Bone marrow (tissue), 2 donors: ENCODE data around the gene GANAB.
A peak's percentile ranks its signal among the peaks of the same experiment; 100 is the strongest.
"Not testable (repeated sequence)": the region's sequence is repeated elsewhere in the genome, so short reads cannot be mapped to it uniquely, and the experiment has no call there.

Experiments used
- DNase-seq, 2 donors: peaks; one replicate each; lab custom pipeline; 2025; lab: John Stamatoyannopoulos, UW

GANAB gene

DNA sequence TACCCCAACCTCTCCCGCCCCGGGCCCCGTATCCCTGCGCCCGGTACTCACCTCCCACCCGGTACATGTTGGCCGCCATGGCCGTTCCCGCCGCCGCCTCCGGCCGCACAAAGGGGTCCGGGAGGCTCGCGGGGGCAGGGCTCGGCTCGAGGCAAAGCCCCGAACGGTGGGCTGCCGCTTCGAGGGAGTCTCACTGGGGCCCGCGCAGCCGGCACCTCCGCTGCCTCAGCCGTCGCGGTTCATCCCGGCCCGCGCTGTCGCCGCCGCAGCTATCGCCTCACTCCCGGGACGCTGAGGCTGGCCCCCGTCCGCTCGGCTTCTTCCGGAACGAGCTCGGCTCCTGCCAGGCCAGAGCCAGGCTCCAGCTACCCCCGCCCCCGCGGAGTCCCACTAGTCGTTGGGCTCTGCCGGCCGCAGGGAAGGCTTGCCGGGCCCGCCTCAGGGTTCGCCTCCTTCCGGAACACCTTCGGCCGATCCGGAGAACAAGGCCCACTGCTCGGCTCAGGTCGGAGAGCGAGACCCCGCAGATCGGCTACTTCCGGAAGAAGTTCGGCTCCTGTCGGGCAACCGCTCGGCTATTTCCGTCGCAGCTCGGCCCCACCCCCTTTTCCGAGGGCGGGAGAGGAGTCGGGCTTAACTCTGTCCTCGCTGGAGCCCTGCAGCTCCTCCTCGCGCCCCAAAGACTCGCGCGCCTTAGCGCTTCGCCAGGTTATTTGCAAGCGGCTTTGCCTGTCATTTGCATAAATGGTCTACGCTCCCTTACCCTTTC, 44.9 kb downstream of the GANAB start, which contains the start of gene MTA2:
Gene MTA2 (minus strand): TSS at position 494 of the 769 bp plus-strand sequence. CDS start 415 bp downstream, at position 79.
- peak; percentile 93 to 96 for DNase-seq

DNA sequence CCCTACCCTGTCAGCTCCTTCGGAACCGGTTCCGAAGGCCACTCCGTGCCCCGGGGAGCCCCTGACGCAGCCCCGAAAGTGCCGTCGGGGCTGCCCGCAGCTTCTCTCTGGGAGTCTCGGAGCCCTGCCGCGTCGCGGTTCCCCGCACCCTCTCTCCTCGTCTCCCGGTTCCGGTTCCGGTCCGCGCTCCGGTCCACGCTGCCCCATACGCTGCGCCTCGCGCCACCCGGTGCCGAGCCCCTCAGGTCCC, 45.4 kb downstream of the GANAB start:
- peak in 1 of 2 donors; percentile 42 for DNase-seq

DNA sequence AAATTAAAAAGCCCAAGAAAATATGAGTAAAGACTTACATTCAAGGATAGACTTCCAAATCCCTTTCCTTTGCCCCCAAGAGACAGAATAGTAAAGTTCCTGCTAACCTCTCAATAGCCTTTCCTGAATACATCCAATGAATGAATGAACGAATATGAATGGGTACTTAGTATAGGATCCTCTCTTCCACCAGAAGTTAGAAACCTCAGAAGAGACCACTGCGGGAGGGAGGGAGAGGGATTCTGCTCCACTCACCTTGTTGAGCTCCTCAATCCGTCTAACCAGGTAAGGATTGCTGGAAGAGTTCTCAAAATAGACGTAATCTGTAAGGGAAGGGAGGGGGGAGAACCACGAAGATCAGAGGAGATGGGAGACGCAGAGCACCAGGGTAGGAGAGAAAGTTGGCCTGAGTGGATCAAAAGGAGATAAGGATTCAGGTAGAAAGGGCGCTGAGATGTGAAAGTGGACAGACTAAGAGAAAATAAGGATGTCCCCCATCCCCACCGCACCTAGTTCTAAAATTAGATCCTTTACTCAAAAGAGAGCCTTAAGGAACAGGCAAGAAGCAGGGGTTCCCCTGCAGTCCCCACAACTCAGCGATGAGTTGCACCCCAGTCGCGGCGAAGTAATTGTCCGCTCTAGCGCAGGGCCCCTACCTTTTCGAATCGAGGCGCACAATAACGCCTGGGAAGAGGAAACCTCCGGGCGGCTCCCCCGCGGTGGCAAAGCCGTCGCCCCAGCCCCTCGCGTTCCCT, 45.9 kb downstream of the GANAB start:
- DNase-seq, result no peak

DNA sequence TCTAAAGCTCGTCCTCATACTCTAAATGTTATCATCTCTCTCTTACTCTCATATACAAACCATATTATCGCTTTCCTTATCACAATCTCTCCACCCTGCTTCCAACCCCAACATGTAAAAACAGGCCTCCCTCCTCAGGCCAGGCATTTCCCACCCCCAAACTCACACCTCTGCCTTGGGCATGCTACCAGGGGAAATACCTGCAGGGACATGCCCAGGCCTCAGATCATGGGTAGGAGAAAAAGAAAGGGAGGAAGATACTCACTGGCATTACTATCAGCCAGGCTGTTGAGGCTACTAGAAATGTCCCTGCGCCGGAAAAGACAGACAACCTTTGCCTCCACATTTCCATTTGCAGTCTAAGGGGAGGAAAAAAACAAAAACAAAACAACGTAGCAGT, 46.5 kb downstream of the GANAB start:
- DNase-seq, result no peak

DNA sequence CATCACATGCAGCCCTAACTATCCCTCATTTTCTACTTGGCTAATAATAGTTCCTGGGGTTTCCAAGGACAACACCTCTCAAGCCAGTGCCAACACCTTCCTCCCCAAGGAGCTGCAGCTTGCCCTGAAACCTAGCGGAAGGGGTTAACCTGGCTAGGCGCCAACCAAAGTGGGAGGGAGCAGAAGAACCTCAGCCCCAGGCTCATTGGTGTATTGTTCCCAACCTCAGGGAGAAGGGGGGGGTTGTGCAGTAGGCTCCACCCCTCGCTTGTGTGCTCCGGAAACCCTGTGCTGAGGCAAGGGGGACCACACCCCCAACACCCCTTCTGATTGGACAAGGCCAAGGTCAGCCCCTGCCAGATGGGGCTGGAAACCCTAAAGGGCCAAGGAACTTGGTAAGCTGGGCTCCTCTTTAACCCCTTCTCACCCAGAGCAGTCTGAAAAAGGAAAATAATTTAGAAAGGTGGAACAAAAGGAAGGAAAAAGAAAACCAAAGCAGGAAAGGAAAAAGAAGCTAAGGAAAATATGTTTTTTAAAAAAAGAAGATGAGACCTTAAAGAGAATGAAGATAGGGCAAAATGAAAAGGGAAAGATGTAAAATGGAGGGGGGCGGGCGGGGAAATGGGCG, 47.2 kb downstream of the GANAB start:
- peak; percentile 60 to 96 for DNase-seq

DNA sequence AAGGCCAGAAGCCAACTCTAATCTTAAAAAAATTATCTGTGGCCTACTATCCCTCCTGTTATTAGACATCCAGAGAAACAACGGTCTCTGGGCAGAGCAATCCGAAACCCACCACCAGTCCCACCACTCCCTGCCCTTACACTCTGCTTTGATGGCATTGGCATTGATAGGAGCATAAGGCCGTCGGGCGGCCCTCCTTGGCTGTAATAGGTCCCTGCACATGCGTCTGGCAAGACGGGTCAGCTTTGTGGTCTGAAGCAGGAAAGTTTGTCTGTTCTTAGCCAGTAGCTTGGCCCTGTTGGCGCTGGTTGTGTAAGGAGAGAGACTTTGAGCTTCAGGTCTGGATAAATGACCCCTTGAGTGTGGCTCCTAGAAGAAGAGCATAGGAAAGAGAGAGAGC, 51.3 kb downstream of the GANAB start:
- DNase-seq, result no peak

DNA sequence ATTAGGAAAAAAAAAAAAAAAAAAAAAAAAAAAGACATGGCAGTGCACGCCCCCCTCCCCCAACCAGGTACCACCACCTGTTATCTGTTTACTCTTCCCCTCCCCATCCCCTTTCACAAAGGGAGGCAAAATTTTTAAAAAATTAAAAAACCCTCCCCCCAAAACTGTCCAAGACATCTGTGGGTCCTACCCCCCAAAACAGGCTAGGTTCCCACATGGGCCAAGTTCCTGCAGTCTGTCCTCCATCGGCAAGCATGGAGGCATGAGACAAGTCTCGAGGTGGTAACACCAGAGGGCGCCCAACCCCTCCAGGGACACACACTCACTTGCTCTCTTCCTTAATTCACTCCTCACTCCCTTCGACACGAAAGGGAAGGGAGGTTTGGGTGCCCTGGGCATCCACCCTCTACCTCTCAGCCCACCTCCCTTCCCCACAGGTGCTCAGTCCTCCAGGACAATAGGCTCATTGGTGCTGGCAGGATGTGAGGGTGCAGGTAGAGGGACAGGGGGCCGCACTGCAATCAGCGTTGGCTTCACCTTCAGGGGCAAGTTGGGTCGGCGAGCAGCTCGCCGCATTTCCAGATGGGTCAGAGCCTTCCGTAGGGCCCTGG, 52.9 kb downstream of the GANAB start:
- peak; percentile 45 to 57 for DNase-seq

DNA sequence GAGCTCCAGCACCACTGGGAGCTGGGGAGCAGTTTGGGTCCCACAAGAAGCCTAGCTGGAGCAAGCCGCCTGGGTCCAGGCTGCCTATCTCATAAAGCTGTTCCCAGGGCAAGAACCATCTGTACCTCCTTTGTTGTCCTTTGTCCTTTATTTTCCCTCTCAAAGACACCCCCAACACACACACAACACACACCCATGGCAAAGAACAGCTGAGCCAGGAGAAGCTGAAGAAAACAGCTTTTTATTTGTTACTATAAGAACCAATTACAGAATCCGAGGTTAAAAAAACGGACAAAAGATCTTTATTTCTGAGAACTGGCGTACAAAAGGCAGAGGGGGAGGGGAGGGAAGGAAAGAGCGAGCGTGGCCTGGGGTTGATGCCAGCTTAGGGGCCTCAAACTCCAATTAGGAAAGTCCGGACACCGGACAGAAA, 53.4 kb downstream of the GANAB start:
- DNase-seq, result no peak

DNA sequence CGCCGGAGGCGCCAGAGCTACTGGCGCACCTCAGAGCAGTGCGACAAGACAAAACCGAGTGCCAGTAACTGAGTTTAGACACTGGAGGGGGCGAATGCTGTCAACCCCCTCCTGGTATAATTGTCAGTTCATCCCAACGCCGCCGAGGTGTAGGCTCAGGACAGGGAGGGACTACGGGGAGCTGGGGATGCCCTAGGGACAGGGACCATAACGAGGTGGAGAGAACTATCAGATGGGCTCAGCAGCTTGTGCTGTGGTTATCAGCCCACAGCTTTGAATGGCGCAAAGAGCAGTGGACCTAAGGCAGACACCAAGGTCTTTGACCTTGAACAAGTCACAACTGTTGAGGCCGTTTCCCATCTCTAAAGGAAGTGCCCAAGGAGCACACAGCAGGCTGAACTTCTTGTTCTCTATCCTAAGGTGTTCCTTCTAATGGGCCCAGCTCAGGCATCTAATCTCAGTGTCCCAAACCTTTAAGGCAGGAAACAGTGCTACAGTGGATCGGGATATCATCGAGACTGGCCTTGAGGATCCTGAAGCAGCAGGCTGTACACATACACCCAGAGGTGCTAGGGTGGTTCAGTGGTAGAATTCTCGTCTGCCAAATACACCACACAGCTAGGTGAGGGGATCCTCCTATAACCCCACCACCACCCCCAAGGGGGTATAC, 54.1 kb downstream of the GANAB start:
- no peak for DNase-seq

DNA sequence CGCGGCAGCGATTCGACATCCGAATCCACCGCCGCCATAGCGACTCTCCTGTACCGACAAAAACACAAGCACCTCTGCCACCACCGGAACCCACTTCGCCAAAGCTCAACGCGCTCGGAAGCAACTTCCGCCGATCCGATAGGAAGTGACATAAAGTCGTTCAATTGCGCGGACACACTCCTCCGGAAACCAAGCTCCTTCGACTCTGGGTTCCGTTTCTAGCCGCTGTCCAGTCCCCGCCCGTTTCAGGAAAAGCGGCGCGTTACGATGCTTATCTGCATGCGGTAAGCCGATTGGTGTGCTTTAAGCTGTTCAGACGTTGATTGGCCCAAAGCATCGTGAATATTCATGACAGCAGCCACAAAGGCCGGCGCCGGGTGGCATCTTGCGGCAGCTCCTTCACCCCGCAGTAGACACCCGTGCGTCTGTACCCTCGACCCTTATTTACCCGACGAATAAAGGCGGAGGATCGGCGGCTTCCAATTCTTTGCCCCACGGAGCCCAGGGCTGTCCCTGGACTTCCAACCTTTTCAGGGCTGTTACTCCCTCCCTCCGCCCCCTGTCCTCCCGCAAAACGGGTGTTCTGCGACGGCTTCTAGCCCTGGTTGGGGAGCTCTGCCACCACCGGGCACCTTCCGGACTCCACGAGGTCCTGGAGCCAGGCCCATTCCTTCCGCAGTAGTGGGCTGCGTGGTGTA, 54.8 kb downstream of the GANAB start, which contains the start of gene TUT1:
Gene TUT1 (minus strand): TSS at position 76 of the 698 bp plus-strand sequence. CDS start 38 bp downstream, at position 38.
- DNase-seq, result peak; percentile 80 to 100

DNA sequence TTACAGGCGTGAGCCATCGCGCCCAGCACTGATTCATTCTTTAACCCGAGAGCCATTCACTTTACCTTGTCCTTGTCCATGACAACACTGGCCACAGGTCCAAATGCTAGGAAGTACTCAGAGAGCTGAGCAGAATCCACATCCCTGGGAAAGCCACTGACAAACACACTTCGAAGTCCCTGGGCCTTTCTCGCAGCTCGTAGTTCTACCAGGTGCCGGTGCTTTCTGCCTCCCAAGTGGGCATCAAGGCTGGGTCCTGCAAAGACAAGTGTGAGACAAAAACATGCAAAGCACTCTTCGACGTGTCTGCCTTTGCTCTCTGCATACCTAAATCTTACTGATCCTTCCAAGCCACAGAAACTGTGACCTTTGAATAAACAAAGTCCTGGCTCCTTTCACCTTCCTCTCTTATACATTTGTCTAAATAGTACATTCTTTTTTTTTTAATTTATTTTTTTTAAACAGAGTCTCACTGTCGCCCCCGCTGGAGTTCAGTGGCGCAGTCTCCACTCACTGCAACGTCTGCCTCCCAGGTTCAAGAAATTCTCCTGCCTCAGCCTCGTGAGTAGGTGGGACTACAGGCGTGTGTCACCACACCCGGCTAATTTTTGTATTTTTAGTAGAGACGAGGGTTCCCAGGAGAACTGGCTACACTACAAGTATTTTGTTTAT, 57.3 kb downstream of the GANAB start:
- DNase-seq, result peak in 1 of 2 donors; percentile 38

DNA sequence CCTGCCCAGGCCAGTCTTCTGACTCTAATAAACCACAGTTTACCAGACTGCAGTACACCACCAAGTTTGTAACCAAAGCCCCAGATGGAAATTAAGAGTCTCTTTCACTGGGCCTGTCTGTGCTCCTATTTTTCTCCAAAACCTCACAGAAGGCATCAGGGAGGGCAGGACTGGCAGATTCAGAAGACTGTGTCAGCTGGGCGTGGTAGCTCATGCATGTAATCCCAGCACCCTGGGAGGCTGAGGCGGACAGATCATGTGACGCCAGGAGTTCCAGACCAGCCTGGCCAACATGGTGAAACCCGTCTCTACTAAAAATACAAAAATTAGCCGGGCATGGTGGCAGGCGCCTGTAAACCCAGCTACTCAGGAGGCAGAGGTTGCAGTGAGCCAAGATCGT, 61.1 kb downstream of the GANAB start:
- not testable (repeated sequence) for DNase-seq

DNA sequence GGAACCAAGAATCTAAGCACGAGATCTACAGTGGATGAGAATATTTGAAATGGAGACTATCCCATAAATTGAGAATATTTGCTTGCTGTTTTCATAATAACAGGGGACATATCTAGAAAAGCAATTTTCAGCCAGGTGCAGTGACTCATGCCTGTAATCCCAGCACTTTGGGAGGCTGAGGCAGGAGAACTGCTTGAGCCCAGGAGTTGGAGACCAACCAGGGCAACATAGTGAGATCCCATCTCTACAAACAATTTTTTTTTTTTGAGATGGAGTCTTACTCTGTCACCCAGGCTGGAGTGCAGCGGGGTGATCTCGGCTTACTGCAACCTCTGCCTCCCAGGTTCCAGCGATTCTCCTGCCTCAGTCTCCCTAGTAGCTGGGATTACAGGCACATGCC, 64.7 kb downstream of the GANAB start:
- DNase-seq, result not testable (repeated sequence)

DNA sequence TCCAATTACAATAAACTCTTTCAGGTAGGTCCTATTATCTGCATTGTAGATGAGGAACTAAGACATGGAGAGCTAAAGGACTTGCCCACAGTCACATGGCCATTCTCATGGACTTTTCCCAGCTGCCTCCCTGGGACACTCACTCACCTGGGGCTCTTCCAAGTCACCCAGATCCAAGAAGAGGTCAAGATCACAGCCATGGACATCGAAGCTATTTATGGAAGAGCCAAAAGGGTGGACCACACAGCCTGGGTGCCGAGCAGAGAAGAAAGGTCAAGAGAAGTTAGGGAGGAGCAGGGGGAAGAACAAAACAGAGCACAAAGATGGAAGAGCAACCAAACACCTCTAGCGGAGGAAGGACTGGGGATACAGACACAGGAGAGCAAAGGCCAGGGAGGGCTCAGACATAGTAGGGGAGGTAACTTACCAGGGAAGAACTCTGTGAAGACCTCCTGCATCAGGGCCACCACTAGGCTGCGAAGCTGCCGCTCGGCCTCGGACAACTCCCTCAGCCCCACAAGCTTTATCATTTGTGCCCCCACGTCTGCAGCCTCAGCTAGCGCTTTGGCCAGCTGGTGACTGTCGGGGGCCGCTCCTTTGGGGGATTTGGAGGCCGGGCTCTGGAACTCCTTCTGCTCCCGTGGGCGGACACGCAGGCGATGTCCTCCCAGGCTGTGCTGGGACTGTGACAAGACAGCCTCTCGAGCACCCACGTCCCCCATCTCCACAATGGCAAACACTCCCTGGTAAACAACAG, 65.3 kb downstream of the GANAB start:
- DNase-seq, result no peak

DNA sequence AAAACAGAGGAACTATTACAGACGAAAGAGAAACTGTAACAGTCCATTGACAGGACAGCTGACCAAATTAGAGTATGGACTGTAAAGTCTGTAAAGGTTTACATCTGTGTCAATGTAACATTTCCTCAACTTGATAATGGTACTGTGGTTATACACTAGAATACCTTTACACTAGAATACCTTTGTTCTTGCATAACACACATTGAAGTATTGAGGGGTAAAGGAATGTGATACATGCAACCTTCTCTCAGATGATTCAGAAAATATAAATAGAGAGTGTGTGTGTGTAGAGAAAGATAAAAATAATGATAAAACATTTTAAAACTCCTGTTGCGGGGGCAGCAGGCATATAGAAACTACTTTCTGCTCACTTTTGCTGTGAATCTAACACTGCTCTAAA, 67.2 kb downstream of the GANAB start:
- DNase-seq, result no peak

DNA sequence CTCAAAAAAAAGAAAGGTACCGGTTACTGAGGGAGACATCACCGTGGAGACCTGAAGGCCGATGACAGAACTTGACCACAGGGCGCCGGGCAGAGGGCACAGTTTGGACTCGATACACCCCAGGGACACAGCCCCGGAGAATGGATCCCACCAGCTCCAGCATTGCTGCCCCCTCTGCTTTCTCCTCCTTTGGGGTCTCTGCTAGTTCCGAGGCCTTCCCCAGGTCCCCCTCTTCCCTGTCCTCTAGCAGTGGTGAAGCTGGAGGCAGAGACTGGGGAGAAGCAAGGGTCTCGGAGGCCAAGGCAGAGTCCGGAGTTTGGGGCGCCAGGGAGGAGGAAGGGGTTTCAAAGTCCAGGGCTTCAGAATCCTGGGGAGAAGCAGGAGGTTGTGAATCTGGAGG, 67.9 kb downstream of the GANAB start:
- DNase-seq, result no peak

DNA sequence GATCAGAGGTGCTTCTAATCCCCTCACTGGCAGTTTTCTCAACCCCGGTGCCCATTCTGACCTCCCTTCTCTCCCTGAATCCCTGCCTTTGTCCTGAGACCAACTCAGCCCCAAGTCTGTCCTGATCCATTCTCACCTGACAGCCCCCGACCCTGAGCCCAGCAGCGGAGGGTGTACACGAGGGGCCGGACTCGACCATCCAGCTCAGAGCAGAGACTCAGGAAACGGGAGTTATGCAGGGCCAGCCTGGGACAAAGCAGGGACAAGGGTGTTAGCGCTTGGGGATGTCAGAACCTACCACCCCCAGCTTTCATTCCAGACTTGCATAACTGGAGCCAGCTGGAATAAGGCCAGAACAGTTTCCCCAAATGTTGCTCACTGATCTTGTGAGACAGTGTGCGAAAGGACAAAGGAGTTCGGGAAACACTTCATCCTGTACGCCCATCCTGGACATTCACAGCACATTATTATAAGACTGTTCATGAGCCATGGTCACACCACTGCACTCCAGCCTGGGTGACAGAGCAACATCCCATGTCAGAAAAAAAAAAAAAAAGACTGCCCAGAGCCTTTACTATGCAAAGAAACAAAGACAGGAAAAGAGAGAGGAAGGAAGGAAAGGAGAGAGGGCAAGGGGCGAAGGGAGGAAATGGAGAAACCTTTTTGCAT, 69.2 kb downstream of the GANAB start:
- DNase-seq, result no peak

DNA sequence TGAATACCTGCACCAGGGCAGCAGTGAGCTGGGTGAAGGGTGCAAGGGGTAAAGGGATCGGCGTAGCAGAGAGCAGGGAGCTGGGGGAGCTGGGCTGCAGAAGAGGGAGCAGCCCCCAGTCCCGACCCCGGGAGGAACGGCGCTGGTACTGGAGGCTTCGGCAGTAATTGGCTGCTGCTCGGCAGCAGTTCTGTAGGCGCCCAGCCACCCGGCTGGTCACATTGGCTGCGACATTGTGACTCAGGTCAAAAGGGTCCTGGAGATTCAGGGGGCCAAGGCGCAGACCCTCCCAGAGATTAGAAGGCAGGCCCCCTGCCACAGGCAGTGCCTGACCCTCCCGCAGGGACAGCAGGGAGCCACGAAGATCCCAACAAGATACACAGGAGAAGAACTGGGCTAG, 70.6 kb downstream of the GANAB start:
- no peak for DNase-seq

DNA sequence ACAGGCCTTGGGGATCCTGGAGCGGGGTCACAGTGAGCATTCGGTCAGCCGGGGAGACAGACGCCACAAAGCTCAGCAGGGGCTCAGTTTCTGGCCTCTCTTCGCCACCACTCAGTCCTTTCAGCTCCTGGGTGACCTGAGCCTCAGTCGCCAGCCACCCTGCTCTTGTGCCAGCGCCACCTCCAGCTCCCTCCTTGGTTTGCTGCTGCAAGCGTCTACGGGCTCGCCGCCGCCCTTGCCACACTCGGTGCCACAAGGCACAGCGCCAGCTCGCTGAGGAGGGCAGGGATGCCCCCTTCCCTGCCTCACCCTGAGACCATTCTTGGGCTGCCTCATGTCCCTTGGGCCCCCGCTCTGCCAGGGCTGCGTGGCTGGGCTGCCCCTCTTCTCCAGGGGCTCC, 71.3 kb downstream of the GANAB start:
- no peak for DNase-seq
